ENCODE data around the gene ANKS6.

The ANKS6 gene

GRCh38 chr9:98795295-98795955, 930 bp downstream of the ANKS6 start:
- peak overlapping the region; percentile 53 for H3K4me3 ChIP-seq (ENCODE audit: low read length)
- DNase-seq (ENCODE audit: low read depth, low spot score), result no peak

GRCh38 chr9:98794802-98795201, 1.6 kb downstream of the ANKS6 start:
- DNase-seq (ENCODE audit: low read depth, low spot score), result no peak
- H3K4me3 ChIP-seq (ENCODE audit: low read length), result no peak overlapping the region

DNA sequence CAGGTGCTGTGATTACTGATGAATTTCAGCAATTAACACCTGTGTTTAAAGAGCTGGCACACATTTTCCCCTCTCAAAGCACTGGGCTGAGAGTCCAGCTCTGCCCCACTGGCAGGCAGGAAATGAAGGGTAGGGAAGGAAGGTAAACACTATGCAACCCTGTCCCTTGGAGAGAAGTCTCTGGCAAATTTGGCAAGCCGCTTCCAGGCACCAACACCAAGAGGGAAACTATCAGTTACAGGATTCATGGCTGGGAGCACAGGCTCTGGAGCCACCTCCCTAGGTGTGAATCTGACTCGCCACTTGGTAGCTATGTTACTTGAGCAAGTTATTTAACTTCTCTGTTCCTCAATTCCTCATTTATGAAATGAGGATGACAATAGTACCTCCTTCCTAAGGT, 3.3 kb downstream of the ANKS6 start:
- DNase-seq (ENCODE audit: low read depth, low spot score), result no peak
- no peak overlapping the region for H3K4me3 ChIP-seq (ENCODE audit: low read length)

DNA sequence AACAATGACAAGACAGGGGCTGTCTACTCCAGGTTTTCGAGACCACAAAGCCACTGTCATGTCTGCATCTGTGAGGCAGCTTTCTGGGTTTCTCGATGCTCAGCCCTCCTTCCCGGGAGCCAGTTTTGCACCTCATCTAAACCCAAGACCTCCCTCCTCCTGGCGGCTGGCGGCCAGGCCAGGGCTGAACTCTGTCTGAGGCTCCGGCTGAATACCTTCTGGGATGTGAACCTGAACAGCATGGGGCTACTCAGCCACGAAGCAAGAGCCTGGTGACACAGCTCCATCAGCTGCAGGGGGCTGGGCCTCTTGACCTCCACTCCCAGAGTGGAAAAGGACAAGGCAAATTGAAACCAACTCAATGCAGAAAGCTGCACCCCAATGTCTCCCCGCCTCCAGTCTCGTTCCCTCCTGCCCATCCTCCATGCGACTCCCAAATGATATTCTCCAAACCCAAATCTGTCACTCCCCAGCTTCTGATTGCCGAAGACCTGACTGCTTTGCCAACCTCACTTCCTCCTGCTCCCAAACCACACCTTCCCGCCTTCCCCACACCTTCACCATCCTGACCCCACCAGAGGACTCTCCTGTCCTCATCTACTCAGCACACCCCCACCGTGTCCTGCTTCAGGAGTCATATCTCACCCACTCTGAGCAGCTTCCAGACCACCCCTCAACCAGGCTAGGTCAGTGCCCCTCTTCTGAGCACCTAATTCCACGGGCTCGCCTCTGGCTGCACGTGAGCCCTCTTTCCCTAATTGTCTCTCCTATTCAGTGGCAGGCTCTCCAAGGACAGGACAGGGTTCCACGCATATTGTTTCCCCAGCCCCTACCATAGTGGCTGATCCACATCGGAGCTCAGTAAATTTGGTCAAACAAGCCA, 4.5 kb downstream of the ANKS6 start:
- no peak for DNase-seq (ENCODE audit: low read depth, low spot score)

DNA sequence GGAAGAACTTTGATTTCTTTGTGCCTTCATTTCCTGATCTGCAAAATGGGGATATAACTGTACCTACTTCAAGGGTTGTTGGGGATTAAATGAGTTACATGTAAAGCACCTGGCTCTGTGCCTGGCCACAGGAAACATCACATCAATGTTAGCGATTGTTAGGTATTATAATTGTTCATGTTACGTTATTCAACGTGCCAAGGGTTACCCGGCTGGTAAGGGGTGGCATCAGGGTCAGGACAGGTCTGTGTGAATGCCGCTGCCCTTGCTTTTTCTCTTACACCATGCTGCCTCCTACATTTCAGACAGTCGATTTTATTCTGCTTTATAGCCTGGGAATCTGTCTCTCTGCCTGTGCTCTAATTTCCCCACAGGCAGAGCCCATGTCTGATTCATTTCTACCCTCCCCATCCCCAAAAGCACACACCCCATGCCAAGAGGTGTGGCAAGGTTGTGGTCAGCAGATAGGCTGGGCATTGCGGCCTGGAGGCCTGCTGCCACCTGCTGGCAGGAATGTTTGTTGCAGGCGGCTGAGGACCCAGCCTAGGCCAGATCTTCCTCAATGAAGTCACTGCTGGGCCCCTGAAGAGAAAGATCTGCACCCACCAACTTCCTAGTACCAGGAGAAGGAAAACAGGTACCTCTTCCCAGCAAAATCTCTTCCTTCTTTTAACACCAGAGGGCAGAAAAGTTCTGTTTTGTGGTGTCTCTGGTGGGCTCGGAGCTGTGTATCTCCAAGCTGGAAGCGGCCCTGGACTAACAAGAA, 5.3 kb downstream of the ANKS6 start:
- peak; percentile 28 for DNase-seq (ENCODE audit: low read depth, low spot score)

More for the DNA sequence above, 4.5 kb downstream of the ANKS6 start:
- no peak overlapping the region for H3K4me3 ChIP-seq (ENCODE audit: low read length)

DNA sequence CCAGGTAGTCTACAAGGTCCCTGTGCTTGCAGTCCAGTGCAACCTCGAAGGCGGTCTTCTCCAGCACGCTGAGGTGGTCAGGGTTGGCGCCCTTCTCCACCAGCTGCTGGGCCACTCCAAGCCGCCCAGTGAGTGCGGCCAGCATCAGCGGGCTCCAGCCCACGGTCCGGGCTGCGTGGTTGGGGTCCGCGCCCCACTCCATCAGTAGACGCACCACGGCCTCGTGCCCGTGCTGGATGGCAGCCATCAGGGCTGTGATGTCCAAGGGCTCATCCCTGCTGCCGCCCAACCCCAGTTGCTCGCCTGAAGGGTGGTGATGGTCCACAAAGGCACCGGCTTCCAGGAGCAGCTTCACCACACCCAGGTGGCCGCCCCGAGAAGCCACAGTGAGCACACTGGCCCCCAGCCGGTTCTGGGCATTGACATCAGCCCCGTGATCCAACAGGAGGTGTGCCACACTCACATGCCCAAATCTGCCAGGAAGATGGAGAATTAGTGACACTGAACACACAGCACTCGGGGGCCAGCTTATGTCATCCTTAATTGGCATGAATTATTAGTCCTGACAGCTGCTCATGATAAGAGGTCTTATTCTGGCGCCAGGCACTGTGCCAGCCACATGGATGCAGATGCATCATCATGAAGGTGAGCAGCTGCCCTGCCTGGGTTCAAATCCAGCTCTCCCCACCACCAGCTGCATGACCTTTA, 6.1 kb downstream of the ANKS6 start:
- no peak overlapping the region for H3K4me3 ChIP-seq (ENCODE audit: low read length)

More for the DNA sequence above, 5.3 kb downstream of the ANKS6 start:
- H3K4me3 ChIP-seq (ENCODE audit: low read length), result no peak overlapping the region

GRCh38 chr9:98789483-98790133, 6.7 kb downstream of the ANKS6 start:
- H3K4me3 ChIP-seq (ENCODE audit: low read length), result no peak overlapping the region
- no peak for DNase-seq (ENCODE audit: low read depth, low spot score)

More for the DNA sequence above, 6.1 kb downstream of the ANKS6 start:
- no peak for DNase-seq (ENCODE audit: low read depth, low spot score)

GRCh38 chr9:98787766-98788335, 8.5 kb downstream of the ANKS6 start:
- DNase-seq (ENCODE audit: low read depth, low spot score), result no peak
- no peak overlapping the region for H3K4me3 ChIP-seq (ENCODE audit: low read length)

GRCh38 chr9:98786750-98787510, 9.4 kb downstream of the ANKS6 start:
- DNase-seq (ENCODE audit: low read depth, low spot score), result no peak
- H3K4me3 ChIP-seq (ENCODE audit: low read length), result no peak overlapping the region

DNA sequence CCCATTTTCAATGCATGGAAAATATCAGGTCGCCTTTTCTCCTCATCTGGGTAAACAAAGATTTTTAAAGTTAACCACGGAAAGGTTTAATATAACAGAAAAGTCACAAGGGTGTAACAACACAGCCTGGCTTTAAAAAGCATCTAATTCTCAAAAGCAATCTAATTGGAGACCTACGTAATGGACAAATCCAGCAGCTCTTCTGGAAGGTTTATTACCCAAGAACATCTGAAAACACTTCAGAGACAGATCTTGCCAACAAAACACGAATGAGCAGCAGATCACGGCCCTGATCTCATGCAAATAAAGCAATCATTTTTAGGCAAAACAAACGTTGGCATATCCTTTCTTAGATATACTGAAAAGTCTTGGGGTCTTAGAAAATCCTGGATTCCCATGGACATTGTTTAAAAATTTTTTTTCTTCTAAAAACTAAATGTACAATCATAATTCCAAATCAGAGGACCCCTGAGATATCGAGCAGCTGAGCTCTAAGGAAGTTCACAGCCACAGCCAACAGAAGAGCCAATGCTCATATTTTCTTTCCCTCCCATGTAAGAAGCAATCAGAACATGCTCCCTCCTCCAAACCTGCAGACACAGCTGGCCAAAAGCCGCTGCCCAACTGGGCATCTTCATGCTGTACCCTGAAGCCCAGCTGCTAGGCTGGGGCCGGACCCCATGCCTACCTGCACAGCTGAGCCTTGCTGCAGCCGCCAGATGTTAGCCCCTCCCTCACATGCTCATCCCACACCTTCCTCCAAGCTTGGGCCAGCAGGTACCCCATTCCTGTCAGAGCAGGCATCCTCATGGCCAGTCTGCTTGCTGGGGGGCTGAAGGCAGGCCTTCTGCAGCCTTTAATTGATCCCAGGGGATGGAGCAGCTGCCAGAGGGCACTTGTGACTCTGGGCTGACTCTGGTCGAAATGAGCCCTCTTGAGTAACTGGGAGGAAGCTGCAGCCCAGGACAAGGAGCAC, 11.2 kb downstream of the ANKS6 start:
- no peak overlapping the region for H3K4me3 ChIP-seq (ENCODE audit: low read length)
- no peak for DNase-seq (ENCODE audit: low read depth, low spot score)

DNA sequence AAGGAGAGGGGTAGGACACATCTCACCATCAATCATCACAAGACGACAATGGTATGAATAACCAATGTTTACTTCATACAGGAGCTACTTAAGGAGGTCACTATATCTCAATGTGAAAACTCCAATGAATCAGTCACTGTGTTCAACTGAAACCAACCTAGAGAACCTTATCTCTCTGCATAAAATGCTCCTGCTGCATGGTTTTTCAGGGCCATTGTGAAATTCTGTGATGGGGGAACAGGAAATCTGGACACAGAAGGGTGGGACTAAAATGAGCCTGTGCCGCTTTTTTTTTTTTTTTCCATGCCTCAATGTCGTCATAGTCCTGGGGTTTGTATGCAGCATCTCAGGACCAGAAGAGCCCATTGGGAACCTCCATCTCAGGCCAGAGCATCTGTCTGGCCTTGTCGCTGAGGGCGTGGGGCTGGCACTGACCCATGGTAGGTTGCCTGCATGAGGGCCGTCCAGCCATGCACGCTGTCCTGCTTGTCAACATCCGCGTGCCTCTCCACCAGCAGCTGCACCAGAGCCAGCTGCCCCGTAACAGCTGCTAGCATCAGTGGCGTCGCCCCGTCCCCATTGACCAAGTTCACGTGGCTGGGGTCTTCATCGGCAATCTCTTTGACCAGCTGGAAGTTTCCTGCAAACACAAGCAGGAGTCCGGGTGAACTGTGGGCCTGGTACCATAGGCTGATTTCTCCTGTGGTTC, 12.7 kb downstream of the ANKS6 start:
- DNase-seq (ENCODE audit: low read depth, low spot score), result no peak
- H3K4me3 ChIP-seq (ENCODE audit: low read length), result no peak overlapping the region

- DNase-seq (ENCODE audit: low read depth, low spot score), result no peak
- H3K4me3 ChIP-seq (ENCODE audit: low read length), result no peak overlapping the region
Measured at GRCh38 chr9:98781588-98782383, 14.6 kb downstream of the ANKS6 start.

DNA sequence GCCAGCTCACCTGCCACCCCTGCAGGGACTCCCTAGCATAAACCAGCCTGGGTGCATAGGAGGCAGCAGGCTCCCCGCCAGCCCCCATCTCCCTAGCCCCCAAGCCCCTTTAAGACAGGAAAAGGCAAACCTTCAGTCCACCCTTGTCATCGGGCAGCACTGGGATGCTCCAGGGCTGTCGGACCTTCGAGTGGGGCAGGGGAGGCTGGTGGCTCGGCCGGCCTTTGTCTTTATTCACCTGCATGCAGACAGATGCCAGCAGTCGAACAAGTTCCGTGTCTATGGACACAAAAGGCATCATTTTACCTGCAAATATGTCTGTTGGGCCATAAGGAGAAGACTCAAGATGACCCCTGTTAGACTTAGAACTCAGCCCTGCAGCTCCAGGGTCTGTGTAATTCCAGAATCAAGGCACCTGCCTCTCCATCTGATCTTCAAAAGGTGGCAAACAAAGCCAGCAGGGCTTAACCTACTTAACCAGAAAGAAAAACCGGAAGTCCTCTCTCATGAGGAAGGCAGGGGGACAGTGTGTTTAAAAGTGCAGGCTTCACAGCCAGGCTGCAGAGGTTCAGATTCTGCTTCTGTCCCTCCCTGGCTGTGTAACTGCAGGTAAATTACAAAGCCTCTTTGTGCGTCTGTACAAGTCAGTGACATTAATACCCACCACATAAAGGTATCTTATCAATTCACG, 16.2 kb downstream of the ANKS6 start:
- no peak overlapping the region for H3K4me3 ChIP-seq (ENCODE audit: low read length)
- no peak for DNase-seq (ENCODE audit: low read depth, low spot score)

- no peak for DNase-seq (ENCODE audit: low read depth, low spot score)
- H3K4me3 ChIP-seq (ENCODE audit: low read length), result no peak overlapping the region
Measured at GRCh38 chr9:98778711-98779530, 17.4 kb downstream of the ANKS6 start.
